GM12878 (cell line): ENCODE measurements around the gene ARRDC1.

Experiments
- DPF2 ChIP-seq: fragments of 450-650 bp; IDR thresholded peaks from 2 replicates; pipeline ENCODE4 v1.6.1; 2017; ENCODE audit warnings: mild to moderate bottlenecking
- EZH2 ChIP-seq: IDR thresholded peaks from 2 replicates; pipeline ENCODE4 v1.6.1; 2012; ENCODE audit warnings: low read depth, mild to moderate bottlenecking, control low read depth, inconsistent platforms, low read length, borderline replicate concordance; ENCODE audit not compliant: control insufficient read depth
- SMC3 ChIP-seq: IDR thresholded peaks from 2 replicates; pipeline ENCODE4 v1.6.1; 2011; ENCODE audit warnings: low read length, improper control_type of control experiment, borderline replicate concordance

- TF ChIP-seq SMC3 (no peak), EZH2 (no peak), DPF2 (no peak)
Observed at GRCh38 chr9:137658781-137659180, 53.3 kb downstream of the ARRDC1 start.
